ENCODE data around the gene PDLIM4. TPM values are rescaled to one million over a fixed set of nuclear protein-coding genes. Genes with fewer than 3 reads are reported as not detected.
A peak's percentile ranks its signal among the peaks of the same experiment; 100 is the strongest.

Gene PDLIM4
- total and polyA plus RNA-seq, 9 donors, result 3.4 to 63.4 (median 40.8) TPM

DNA sequence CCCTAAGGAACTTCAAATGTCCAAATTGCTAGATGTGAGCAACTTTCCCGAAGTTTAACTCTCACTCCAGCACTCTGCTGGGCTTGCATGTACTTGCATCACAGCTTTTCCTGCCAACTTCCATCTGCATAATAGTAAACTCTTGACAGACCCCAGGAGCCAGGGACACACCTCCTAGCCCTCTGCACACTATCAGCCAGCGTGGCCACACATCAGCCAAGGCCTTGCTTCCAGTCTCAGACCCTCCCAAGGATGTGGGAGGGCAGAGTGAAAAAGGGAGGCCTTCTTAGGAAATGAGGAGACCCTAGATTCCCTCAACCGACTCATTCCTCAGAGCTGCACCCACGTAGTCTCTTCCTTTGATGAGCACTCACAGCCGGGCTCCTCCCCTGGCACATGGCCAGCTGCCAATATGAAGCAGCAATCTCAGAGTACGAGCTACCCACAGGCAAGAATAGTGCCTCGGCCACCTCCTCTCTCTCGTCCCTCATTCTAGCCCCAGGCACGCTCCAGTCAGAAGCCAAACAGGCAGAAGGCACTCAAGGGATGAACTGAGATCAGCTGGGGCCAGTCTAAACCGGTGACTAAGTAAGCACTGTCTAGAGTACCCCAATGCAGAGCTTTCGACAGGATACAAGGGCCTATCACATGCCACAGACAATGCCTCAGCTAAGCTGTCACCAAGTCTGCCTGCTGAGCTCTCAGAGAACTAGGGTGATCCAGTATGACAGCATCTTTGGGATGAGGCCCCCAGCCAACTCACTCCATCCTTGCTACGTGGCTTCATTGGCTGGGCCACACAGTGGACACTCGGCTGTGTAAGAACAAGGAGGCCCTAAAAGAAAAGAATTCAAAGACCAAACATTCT, 32.1 kb upstream of the PDLIM4 start:
- Histone ChIP-seq H3K4me1 (ENCODE audit: insufficient read depth) (peaks cover 10% of the 10 kb centered on the region), H3K27ac (no peak overlapping the region), H3K36me3 (no peaks in the 10 kb centered on the region), H3K4me3 (no peak overlapping the region), H3K27me3 (no peaks in the 10 kb centered on the region), H3K9me3 (no peaks in the 10 kb centered on the region)
- DNase-seq, result peak; percentile 37 to 71 (median 55)
- intact Hi-C loops (cut with DNase I), result loop anchor here in 1 of 4 donors (10.0 kb wide), 1 partner anchor 69 kb away; the partner anchor contains the start of gene SLC22A4
- no peak for TF ChIP-seq CTCF (IDR thresholded peaks at IDR 0.05)
- TF ChIP-seq EP300 (IDR thresholded peaks at IDR 0.05), result no peak
- TF ChIP-seq POLR2A (IDR thresholded peaks at IDR 0.05), result no peak
- WGBS, 3 donors, result 33 to 51% (median 35%) methylated on average over 13 of the region's 13 CpGs

- Histone ChIP-seq H3K36me3 (no peaks in the 10 kb centered on the region), H3K4me1 (ENCODE audit: insufficient read depth) (peaks cover 10% of the 10 kb centered on the region), H3K4me3 (peak overlapping the region; percentile 44), H3K27ac (peak overlapping the region in 1 of 2 donors; percentile 73), H3K9me3 (no peaks in the 10 kb centered on the region), H3K27me3 (no peaks in the 10 kb centered on the region)
- intact Hi-C loops (cut with DNase I), result loop anchor here in 1 of 4 donors (10.0 kb wide), 1 partner anchor 68 kb away; the partner anchor contains the start of gene SLC22A4
- peak; percentile 6 to 46 (median 30) for DNase-seq
- TF ChIP-seq EP300 (IDR thresholded peaks at IDR 0.05) (no peak), CTCF (IDR thresholded peaks at IDR 0.05) (no peak), POLR2A (IDR thresholded peaks at IDR 0.05) (no peak)
- WGBS, 3 donors, result 52 to 58% (median 56%) methylated on average over 23 of the region's 23 CpGs
These were observed 30.8 kb upstream of the PDLIM4 start for GRCh38 chr5:132226516-132227234.

DNA sequence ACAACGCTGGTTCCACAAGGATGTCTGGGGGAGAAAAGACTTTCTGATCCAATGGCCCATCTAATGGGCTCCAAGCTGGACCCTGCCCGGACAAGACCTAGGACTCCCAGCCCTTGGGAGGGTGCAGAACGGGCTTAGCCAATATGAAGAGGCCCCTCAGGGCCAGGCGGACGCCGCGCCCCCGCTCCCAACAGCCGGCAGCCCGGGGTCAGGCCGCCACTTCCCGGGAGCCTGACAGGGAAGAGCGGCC, 30.3 kb upstream of the PDLIM4 start:
- no peak for TF ChIP-seq POLR2A (IDR thresholded peaks at IDR 0.05)
- no peak for TF ChIP-seq CTCF (IDR thresholded peaks at IDR 0.05)
- no peak for TF ChIP-seq EP300 (IDR thresholded peaks at IDR 0.05)
- Histone ChIP-seq H3K4me1 (ENCODE audit: insufficient read depth) (peaks cover 9% of the 10 kb centered on the region), H3K36me3 (no peaks in the 10 kb centered on the region), H3K27ac (peak overlapping the region in 1 of 2 donors; percentile 73), H3K9me3 (no peaks in the 10 kb centered on the region), H3K4me3 (peak overlapping the region; percentile 44), H3K27me3 (no peaks in the 10 kb centered on the region)
- peak in 1 of 5 donors; percentile 61 for DNase-seq
- intact Hi-C loops (cut with DNase I), result loop anchor here in 1 of 4 donors (10.0 kb wide), 1 partner anchor 68 kb away; the partner anchor contains the start of gene SLC22A4
- 1% methylated on average over 13 of the region's 13 CpGs for WGBS, 3 donors

- peak within 1 kb of the TSS; percentile 44 for H3K4me3 ChIP-seq
- 0 to 1% (median 1%) methylated on average over 42 to 92 of the region's 92 CpGs for WGBS, 3 donors
- intact Hi-C loops (cut with DNase I), result loop anchor here in 1 of 4 donors (10.0 kb wide), 1 partner anchor 67 kb away; the partner anchor contains the start of gene SLC22A4
These were observed 29.8 kb upstream of the PDLIM4 start, which contains the start of gene P4HA2 for GRCh38 chr5:132227485-132228240. TSS of gene P4HA2 (minus strand) at chr5:132227853. CDS start at chr5:132218626, 9,227 bp downstream.

More at GRCh38 chr5:132227485-132228240, 29.8 kb upstream of the PDLIM4 start, which contains the start of gene P4HA2:
- H3K27ac ChIP-seq, result peak within 1 kb of the TSS; percentile 8 to 73
- no peaks in the 10 kb centered on the region for H3K9me3 ChIP-seq
- peaks cover 7% of the 10 kb centered on the region for H3K4me1 ChIP-seq (ENCODE audit: insufficient read depth)
- no peaks in the 10 kb centered on the region for H3K36me3 ChIP-seq
- TF ChIP-seq EP300 (IDR thresholded peaks at IDR 0.05), result no peak
- TF ChIP-seq CTCF (IDR thresholded peaks at IDR 0.05), result peak in 2 of 3 donors; percentile 47 to 51
- DNase-seq, result peak; percentile 77 to 89 (median 82)
- no peaks in the 10 kb centered on the region for H3K27me3 ChIP-seq

Measured in ovary (tissue), 9 donors.